Uterus (tissue), 4 donors: ENCODE results near the gene IL10. TPM values are rescaled to one million over a fixed set of nuclear protein-coding genes. Genes with fewer than 3 reads are reported as not detected.
"Not testable (repeated sequence)": the region's sequence is repeated elsewhere in the genome, so short reads cannot be mapped to it uniquely, and the experiment has no call there.

Experiments used
- DNase-seq, 2 donors: peaks; one replicate each; pipeline ENCODE4 v3.0.0-alpha.2; 2019 to 2020
- H3K27ac ChIP-seq, 2 donors: fragments of 200-600 bp; sonication (generic); 1 replicate in 1 of 2; 2 replicates in 1 of 2; pipeline ENCODE4 v1.5.1; 2016 to 2018
- H3K27me3 ChIP-seq, 2 donors: fragments of 200-600 bp; sonication (generic); one replicate each; pipeline ENCODE4 v1.5.1; 2018 to 2019; ENCODE audit warnings: control low read depth in 1 of 2
- H3K36me3 ChIP-seq, 2 donors: fragments of 200-600 bp; sonication (generic); one replicate each; pipeline ENCODE4 v1.5.1; 2019; ENCODE audit warnings: control low read depth in 1 of 2
- H3K4me1 ChIP-seq, 2 donors: fragments of 200-600 bp; sonication (generic); one replicate each; pipeline ENCODE4 v1.5.1; 2018 to 2019; ENCODE audit warnings: control low read depth in 1 of 2
- H3K4me3 ChIP-seq, 2 donors: fragments of 200-600 bp; sonication (generic); 1 replicate in 1 of 2; 2 replicates in 1 of 2; pipeline ENCODE4 v1.5.1; 2018 to 2019; ENCODE audit warnings: mild to moderate bottlenecking in 1 of 2
- H3K9me3 ChIP-seq, 2 donors: fragments of 200-600 bp; sonication (generic); one replicate each; pipeline ENCODE4 v1.5.1; 2019; ENCODE audit warnings: control low read depth in 1 of 2
- CTCF ChIP-seq, 4 experiments: fragments of 200-600 bp in 2 of 4; fragments of 450-650 bp in 2 of 4; sonication (generic) in 2 of 4; IDR thresholded peaks; one replicate each; pipeline ENCODE4 v1.5.1; 2016 to 2019; ENCODE audit warnings: antibody characterized with exemption in 4 of 4, mild to moderate bottlenecking in 2 of 4, moderate library complexity in 1 of 4
- POLR2A ChIP-seq, 2 donors: fragments of 450-650 bp; IDR thresholded peaks; one replicate each; pipeline ENCODE4 v1.6.1; 2016; ENCODE audit warnings: antibody characterized with exemption in 2 of 2, mild to moderate bottlenecking in 1 of 2, moderate library complexity in 1 of 2
- intact Hi-C: fragments of 100-400 bp; cut with DNase I; formaldehyde crosslinking; loops from one replicate; pipeline ENCODE4 v1.15.1; 2023; ENCODE audit warnings: low total_unique reads
- total RNA-seq, 4 donors: library from RNA; depleted of rRNA in 3 of 4; stranded (reverse); fragments of >200 nt in 3 of 4; gene quantifications; one replicate each; pipeline versions ENCODE4 v1.1.0 to v1.2.4, GENCODE V29; 2014 to 2023
- donor health status: DM: yes; HTN: yes; CAD: no.

Gene IL10
- total RNA-seq, 4 donors from 2014 or later: 0.55 to 3.2 TPM; not detected in 2

DNA sequence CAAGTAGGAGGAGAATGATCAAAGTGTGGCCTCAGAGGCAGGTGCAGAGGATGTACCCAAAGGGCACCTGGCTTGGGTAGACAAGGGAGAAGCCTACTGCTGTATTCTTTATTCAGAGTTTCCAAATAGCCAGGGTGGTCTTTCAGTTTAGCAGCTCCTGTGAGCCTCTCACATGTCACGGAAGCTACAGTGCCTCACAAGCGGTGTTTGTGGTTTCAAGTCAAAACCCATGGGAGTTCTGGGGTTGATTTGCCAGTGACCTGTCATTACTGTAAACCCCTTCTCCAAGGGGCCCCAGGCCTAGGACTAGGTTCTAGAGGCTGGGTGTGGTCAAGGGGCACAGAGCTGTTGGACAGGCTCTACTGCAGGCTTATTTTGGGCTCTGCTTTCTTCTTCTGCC, 10.2 kb upstream of the IL10 start:
- H3K4me3 ChIP-seq: no peak overlapping the region
- TF ChIP-seq POLR2A (IDR thresholded peaks at IDR 0.05) (no peak), CTCF (IDR thresholded peaks at IDR 0.05) (no peak)
- H3K9me3 ChIP-seq: no peaks in the 10 kb centered on the region
- no peaks in the 10 kb centered on the region for H3K36me3 ChIP-seq
- H3K4me1 ChIP-seq: no peaks in the 10 kb centered on the region
- no peak for DNase-seq
- intact Hi-C loops: no loop called here
- no peak overlapping the region for H3K27ac ChIP-seq
- no peaks in the 10 kb centered on the region for H3K27me3 ChIP-seq

DNA sequence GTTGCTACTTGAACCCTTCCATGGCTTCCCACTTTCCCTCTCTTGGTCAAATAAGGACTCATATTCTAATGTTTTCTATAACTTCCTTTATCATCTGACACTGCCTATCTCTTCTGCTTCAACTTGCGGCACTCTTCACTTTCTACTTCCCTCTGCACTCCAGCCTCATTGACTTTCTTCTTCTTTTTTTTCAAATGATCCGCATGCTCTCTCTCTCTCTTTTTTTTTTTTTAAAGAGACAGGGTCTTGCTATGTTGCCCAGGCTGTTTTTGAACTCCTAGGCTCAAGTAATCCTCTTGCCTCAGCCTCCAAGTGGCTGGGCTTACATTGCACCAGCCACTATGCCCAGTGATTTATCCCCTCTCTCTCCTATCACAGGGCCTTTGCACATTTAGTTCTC, 7.3 kb upstream of the IL10 start:
- intact Hi-C loops: no loop called here
- H3K27ac ChIP-seq: no peak overlapping the region
- H3K27me3 ChIP-seq: no peaks in the 10 kb centered on the region
- no peak overlapping the region for H3K4me3 ChIP-seq
- no peaks in the 10 kb centered on the region for H3K36me3 ChIP-seq
- DNase-seq: no peak
- TF ChIP-seq POLR2A (IDR thresholded peaks at IDR 0.05): no peak
- no peak for TF ChIP-seq CTCF (IDR thresholded peaks at IDR 0.05)
- no peaks in the 10 kb centered on the region for H3K9me3 ChIP-seq
- no peaks in the 10 kb centered on the region for H3K4me1 ChIP-seq

GRCh38 chr1:206778911-206779310, 6.6 kb upstream of the IL10 start:
- H3K36me3 ChIP-seq, H3K9me3 ChIP-seq, H3K4me1 ChIP-seq, H3K27ac ChIP-seq, DNase-seq, H3K27me3 ChIP-seq, intact Hi-C loops, H3K4me3 ChIP-seq: not testable (repeated sequence)

DNA sequence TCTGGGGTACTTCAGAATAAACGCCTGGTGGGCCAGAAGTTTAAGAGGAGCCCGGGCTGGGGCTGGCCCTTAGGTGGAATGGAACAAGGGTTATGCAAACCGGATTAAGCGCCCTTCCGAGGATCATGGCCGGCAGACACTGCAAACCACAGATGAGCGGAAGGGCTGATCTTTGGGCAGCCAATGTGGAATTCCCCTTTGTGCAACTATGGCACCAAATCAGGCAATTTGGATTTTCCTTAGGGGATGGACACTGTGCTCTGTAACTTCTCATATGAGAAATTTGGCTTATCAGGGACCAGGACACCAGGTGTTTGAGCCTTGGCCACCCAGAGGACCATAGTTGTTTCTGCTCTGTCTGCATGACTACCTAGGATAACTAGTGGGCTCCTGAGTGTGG, 5.7 kb upstream of the IL10 start:
- Histone ChIP-seq H3K4me3 (no peak overlapping the region), H3K4me1 (no peaks in the 10 kb centered on the region), H3K27me3 (no peaks in the 10 kb centered on the region), H3K27ac (no peak overlapping the region), H3K9me3 (no peaks in the 10 kb centered on the region), H3K36me3 (no peaks in the 10 kb centered on the region)
- intact Hi-C loops: no loop called here
- TF ChIP-seq POLR2A (IDR thresholded peaks at IDR 0.05): no peak
- DNase-seq: no peak

GRCh38 chr1:206776229-206776628, 3.9 kb upstream of the IL10 start:
- no peaks in the 10 kb centered on the region for H3K27me3 ChIP-seq
- H3K9me3 ChIP-seq: no peaks in the 10 kb centered on the region
- DNase-seq: no peak
- H3K4me3 ChIP-seq: no peak overlapping the region
- no peak overlapping the region for H3K27ac ChIP-seq
- intact Hi-C loops: no loop called here
- no peaks in the 10 kb centered on the region for H3K36me3 ChIP-seq
- no peaks in the 10 kb centered on the region for H3K4me1 ChIP-seq
- TF ChIP-seq POLR2A (IDR thresholded peaks at IDR 0.05) (no peak), CTCF (IDR thresholded peaks at IDR 0.05) (no peak)

- no peaks in the 10 kb centered on the region for H3K9me3 ChIP-seq
- H3K27ac ChIP-seq: no peak overlapping the region
- no peak for DNase-seq
- no peak overlapping the region for H3K4me3 ChIP-seq
- H3K36me3 ChIP-seq: no peaks in the 10 kb centered on the region
- no peaks in the 10 kb centered on the region for H3K4me1 ChIP-seq
- intact Hi-C loops: no loop called here
- H3K27me3 ChIP-seq: no peaks in the 10 kb centered on the region
- TF ChIP-seq CTCF (IDR thresholded peaks at IDR 0.05) (no peak), POLR2A (IDR thresholded peaks at IDR 0.05) (no peak)
Observed at GRCh38 chr1:206774093-206774492, 1.8 kb upstream of the IL10 start.
